Adrenal gland (tissue), 12 donors: ENCODE data around the gene RBM22. TPM values are rescaled to one million over a fixed set of nuclear protein-coding genes. Genes with fewer than 3 reads are reported as not detected.
A peak's percentile ranks its signal among the peaks of the same experiment; 100 is the strongest.

Experiments used
- DNase-seq, 7 donors: peaks; one replicate each; pipeline ENCODE4 v3.0.0-alpha.2; 2019 to 2020
- H3K27ac ChIP-seq, 5 donors: fragments of 200-600 bp; sonication (generic) in 4 of 5; 1 replicate in 3 of 5; 2 replicates in 2 of 5; pipeline versions ENCODE4 v1.5.1 to v1.8.0; 2016 to 2020; ENCODE audit warnings: mild to moderate bottlenecking in 1 of 5
- H3K27me3 ChIP-seq: fragments of 200-600 bp; 2 replicates; pipeline ENCODE4 v1.8.0; 2021
- H3K36me3 ChIP-seq, 2 donors: fragments of 200-600 bp; replicated peaks in 1 of 2; 1 replicate in 1 of 2; 2 replicates in 1 of 2; pipeline versions ENCODE4 v1.5.1 to v1.8.0; 2018 to 2022
- H3K4me1 ChIP-seq, 2 donors: fragments of 200-600 bp; replicated peaks in 1 of 2; 1 replicate in 1 of 2; 2 replicates in 1 of 2; pipeline versions ENCODE4 v1.5.1 to v1.8.0; 2018 to 2021
- H3K4me3 ChIP-seq, 4 donors: fragments of 200-600 bp; sonication (generic) in 3 of 4; one replicate each; pipeline ENCODE4 v1.5.1; 2016 to 2018
- H3K9me3 ChIP-seq, 3 donors: fragments of 200-600 bp; sonication (generic) in 1 of 3; replicated peaks in 1 of 3; 1 replicate in 2 of 3; 2 replicates in 1 of 3; pipeline versions ENCODE4 v1.5.1 to v1.8.0; 2016 to 2021
- CTCF ChIP-seq, 6 experiments: fragments of 450-650 bp in 4 of 6; fragments of 200-600 bp in 2 of 6; sonication (generic) in 1 of 6; IDR thresholded peaks; 1 replicate in 5 of 6; 2 replicates in 1 of 6; pipeline versions ENCODE4 v1.5.1 to v1.8.0; 2016 to 2021; ENCODE audit warnings: antibody characterized with exemption in 6 of 6, mild to moderate bottlenecking in 2 of 6, moderate library complexity in 1 of 6
- POLR2A ChIP-seq, 2 donors: fragments of 450-650 bp; IDR thresholded peaks; one replicate each; pipeline ENCODE4 v1.6.1; 2017; ENCODE audit warnings: antibody characterized with exemption in 2 of 2, mild to moderate bottlenecking in 2 of 2, moderate library complexity in 1 of 2
- WGBS, 4 donors: extraction: QIAGEN DNeasy Blood & Tissue Kit in 2 of 4; methylation state at CpG; one replicate each; pipeline versions ENCODE4 v1.1.5 to v1.1.7; 2013 to 2017; 5-methylcytosine and 5-hydroxymethylcytosine counted together
- intact Hi-C, 2 donors: fragments of 100-400 bp; cut with DNase I; formaldehyde crosslinking; loops; one replicate each; pipeline versions ENCODE4 v1.14.1 to v1.15.0; 2022 to 2023
- polyA plus RNA-seq, 3 donors: library from polyadenylated mRNA; stranded (reverse); fragments of 200-250 nt in 2 of 3; fragments of 350-450 nt in 1 of 3; fragmentation: Illumina TruSeq in 1 of 3; extraction: RNeasy Lipid Tissue Mini Kit (QIAGEN cat#74804) in 1 of 3; gene quantifications; one replicate each; pipeline ENCODE4 v1.2.3, GENCODE V29; 2013 to 2014
- total RNA-seq, 9 donors: library from RNA; depleted of rRNA in 4 of 9; stranded (reverse); fragments of >200 nt in 4 of 9; fragments of 120-200 nt in 1 of 9; fragmentation: NEBNext Ultra II Directional in 1 of 9; extraction: Animal tissue kit (Norgen Biotek cat#: 25700) in 1 of 9; gene quantifications; one replicate each; pipeline versions ENCODE4 v1.1.0 to v1.2.4, GENCODE V29; 2013 to 2023
- donor health status: healthy with polysubstance abuse.
- donor health status: Bipolar disorder and iron deficiency.
- donor health status: DM: yes; HTN: yes; CAD: no.
- donor health status: DM: no; HTN: no; CAD: no.
- donor health status: DM: no; HTN: no; CAD: no.
- donor health status: DM: yes; HTN: yes; CAD: no.

RBM22 gene
- total and polyA plus RNA-seq, 12 donors = 28.2 to 80.4 (median 38.5) TPM

DNA sequence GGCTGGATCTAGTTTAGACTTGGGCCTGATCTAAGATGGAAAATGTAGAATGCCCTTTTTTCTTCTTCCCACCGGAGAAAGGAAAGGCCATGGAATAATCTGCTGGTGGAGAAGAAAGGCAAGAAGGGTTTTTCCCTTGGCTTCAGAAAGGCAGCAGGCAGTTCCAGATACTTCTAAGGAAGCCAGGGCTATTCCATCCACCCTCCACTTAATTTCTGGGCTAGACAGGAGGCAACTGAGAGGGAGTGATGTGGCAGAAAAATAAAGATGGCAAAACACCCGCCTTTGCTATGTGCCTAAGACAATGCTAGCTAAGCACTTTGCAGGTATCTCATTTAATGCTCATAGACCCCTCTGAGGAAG lies 29.9 kb downstream of the RBM22 start:
- Histone ChIP-seq H3K4me1 (peaks cover 0 to 20% of the 10 kb centered on the region in 2 donors), H3K27ac (peak overlapping the region in 1 of 5 donors; percentile 8), H3K9me3 (no peaks in the 10 kb centered on the region), H3K4me3 (no peak overlapping the region), H3K27me3 (no peaks in the 10 kb centered on the region), H3K36me3 (no peaks in the 10 kb centered on the region)
- TF ChIP-seq POLR2A (IDR thresholded peaks at IDR 0.05) (no peak), CTCF (IDR thresholded peaks at IDR 0.05) (no peak)
- 57 to 79% (median 67%) methylated on average over 2 of the region's 2 CpGs for WGBS, 4 donors
- no peak for DNase-seq
- intact Hi-C loops = no loop called here

GRCh38 chr5:150670275-150670947 lies 30.5 kb downstream of the RBM22 start:
- peaks cover 0 to 20% of the 10 kb centered on the region in 2 donors for H3K4me1 ChIP-seq
- no peaks in the 10 kb centered on the region for H3K36me3 ChIP-seq
- DNase-seq = peak in 1 of 7 donors; percentile 45
- H3K27ac ChIP-seq = no peak overlapping the region
- intact Hi-C loops = no loop called here
- no peak overlapping the region for H3K4me3 ChIP-seq
- WGBS, 4 donors = 84 to 87% (median 85%) methylated on average over 11 to 14 of the region's 14 CpGs
- TF ChIP-seq POLR2A (IDR thresholded peaks at IDR 0.05) (no peak), CTCF (IDR thresholded peaks at IDR 0.05) (no peak)
- no peaks in the 10 kb centered on the region for H3K9me3 ChIP-seq
- no peaks in the 10 kb centered on the region for H3K27me3 ChIP-seq

- DNase-seq = peak in 1 of 7 donors; percentile 28
Observed at GRCh38 chr5:150665044-150665443, 35.8 kb downstream of the RBM22 start.

DNA sequence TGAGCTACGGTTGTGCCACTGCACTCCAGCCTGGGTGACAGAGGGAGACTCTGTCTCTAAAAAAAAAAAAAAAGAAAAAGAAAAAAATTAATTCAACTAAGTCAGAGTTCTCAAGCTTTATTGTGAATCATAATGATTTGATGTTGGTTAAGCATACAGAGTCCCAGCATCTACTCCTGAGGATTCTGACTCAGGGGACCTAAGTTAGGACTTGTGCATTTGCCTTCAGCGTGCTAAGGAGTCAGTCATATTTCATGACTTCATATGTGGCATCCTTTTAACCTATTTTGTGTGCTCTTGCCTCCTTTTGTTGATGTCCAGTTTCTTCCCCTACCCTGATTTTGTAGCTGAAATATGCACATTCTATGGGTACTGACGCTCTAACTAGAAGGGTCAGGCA lies 36.9 kb downstream of the RBM22 start:
- TF ChIP-seq CTCF (IDR thresholded peaks at IDR 0.05) (no peak), POLR2A (IDR thresholded peaks at IDR 0.05) (no peak)
- intact Hi-C loops = loop anchor here in 1 of 2 donors (10.0 kb wide), 1 partner anchor 181 kb away; the partner anchor contains the start of gene IRGM
- H3K36me3 ChIP-seq = no peaks in the 10 kb centered on the region
- WGBS, 4 donors = 87 to 93% (median 90%) methylated on average over 3 of the region's 3 CpGs
- H3K4me3 ChIP-seq = no peak overlapping the region
- H3K27ac ChIP-seq = no peak overlapping the region
- no peaks in the 10 kb centered on the region for H3K9me3 ChIP-seq
- no peaks in the 10 kb centered on the region for H3K27me3 ChIP-seq
- H3K4me1 ChIP-seq = no peaks in the 10 kb centered on the region
- no peak for DNase-seq

More at GRCh38 chr5:150665044-150665443, 35.8 kb downstream of the RBM22 start:
- Histone ChIP-seq H3K27ac (no peak overlapping the region), H3K4me1 (no peaks in the 10 kb centered on the region), H3K9me3 (no peaks in the 10 kb centered on the region), H3K27me3 (no peaks in the 10 kb centered on the region), H3K4me3 (no peak overlapping the region), H3K36me3 (no peaks in the 10 kb centered on the region)
- 58 to 79% (median 71%) methylated on average over 12 of the region's 12 CpGs for WGBS, 4 donors
- intact Hi-C loops = loop anchor here in 1 of 2 donors (10.0 kb wide), 1 partner anchor 180 kb away; the partner anchor contains the start of gene IRGM
- TF ChIP-seq CTCF (IDR thresholded peaks at IDR 0.05) (no peak), POLR2A (IDR thresholded peaks at IDR 0.05) (no peak)
